Measurements from ENCODE around the gene TRIP13.

Gene TRIP13

DNA sequence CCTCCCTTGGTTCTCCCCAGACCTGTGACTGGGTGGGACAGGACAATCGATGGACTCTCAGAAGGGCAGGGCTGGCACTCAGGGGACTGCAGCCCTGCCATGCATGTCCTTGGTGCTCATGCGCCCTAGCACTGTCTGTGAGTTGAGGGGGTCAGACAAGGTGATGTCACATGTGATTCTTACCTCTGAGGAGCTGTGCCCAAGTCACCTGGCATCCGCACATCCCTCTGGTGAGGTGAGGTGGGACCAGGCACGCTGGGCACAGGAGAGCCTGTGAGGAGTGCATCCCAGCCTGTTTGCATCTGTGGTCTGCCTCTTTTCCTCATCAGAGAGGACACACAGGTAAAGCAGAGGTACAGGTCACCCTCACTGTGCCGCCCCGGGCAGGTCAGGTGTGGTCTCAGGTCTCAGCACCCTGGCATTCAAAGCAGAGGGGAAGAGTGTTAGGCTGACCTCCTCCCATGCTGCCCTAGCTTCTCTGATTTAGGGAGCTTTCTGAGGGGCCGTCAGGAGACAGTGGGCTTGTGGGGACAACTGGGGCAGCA, 14.8 kb downstream of the TRIP13 start:
- no peak overlapping the region for H3K4me3 ChIP-seq (ENCODE audit: low read depth, low read length)
- no peak overlapping the region for H2AFZ ChIP-seq
- H3K79me2 ChIP-seq: no peaks in the 10 kb centered on the region
- no peaks in the 10 kb centered on the region for H3K4me1 ChIP-seq
- H3K9me3 ChIP-seq (ENCODE audit: control insufficient read depth, low read length): no peaks in the 10 kb centered on the region
- H3K27ac ChIP-seq: no peak overlapping the region
- TF ChIP-seq, protein P1, sequence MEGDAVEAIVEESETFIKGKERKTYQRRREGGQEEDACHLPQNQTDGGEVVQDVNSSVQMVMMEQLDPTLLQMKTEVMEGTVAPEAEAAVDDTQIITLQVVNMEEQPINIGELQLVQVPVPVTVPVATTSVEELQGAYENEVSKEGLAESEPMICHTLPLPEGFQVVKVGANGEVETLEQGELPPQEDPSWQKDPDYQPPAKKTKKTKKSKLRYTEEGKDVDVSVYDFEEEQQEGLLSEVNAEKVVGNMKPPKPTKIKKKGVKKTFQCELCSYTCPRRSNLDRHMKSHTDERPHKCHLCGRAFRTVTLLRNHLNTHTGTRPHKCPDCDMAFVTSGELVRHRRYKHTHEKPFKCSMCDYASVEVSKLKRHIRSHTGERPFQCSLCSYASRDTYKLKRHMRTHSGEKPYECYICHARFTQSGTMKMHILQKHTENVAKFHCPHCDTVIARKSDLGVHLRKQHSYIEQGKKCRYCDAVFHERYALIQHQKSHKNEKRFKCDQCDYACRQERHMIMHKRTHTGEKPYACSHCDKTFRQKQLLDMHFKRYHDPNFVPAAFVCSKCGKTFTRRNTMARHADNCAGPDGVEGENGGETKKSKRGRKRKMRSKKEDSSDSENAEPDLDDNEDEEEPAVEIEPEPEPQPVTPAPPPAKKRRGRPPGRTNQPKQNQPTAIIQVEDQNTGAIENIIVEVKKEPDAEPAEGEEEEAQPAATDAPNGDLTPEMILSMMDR (IDR thresholded peaks at IDR 0.05): no peak
- H3K4me2 ChIP-seq (ENCODE audit: low read length): no peak overlapping the region
- no peaks in the 10 kb centered on the region for H3K36me3 ChIP-seq (ENCODE audit: control insufficient read depth, insufficient read depth, low read length)
- no peak overlapping the region for H3K9ac ChIP-seq
- no peaks in the 10 kb centered on the region for H3K27me3 ChIP-seq (ENCODE audit: control insufficient read depth, insufficient read depth, low read length)

DNA sequence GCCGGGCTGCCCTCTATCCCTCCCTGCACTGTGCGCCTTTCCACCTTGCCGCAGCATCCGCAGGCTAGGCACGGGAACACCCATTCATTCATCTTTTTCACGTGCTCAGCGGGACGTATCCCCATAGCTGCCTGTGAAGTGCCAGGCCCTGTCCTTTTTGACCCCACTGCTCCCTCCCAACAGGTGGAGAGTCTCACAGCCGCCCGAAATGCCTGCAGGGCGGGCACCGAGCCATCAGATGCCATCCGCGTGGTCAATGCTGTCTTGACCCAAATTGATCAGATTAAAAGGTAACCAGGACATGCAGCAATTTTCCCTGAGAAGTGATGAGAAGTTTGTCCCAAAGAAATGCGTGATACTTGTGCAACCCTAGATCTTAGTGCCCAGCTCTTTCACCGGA, 15.5 kb downstream of the TRIP13 start:
- Histone ChIP-seq H3K9ac (no peak overlapping the region), H3K9me3 (ENCODE audit: control insufficient read depth, low read length) (no peaks in the 10 kb centered on the region), H3K36me3 (ENCODE audit: control insufficient read depth, insufficient read depth, low read length) (no peaks in the 10 kb centered on the region), H3K4me2 (ENCODE audit: low read length) (no peak overlapping the region), H2AFZ (no peak overlapping the region), H3K27me3 (ENCODE audit: control insufficient read depth, insufficient read depth, low read length) (no peaks in the 10 kb centered on the region), H3K4me1 (no peaks in the 10 kb centered on the region), H3K4me3 (ENCODE audit: low read depth, low read length) (no peak overlapping the region), H3K27ac (no peak overlapping the region), H3K79me2 (no peaks in the 10 kb centered on the region)
- TF ChIP-seq, protein P1 (IDR thresholded peaks at IDR 0.05): no peak

DNA sequence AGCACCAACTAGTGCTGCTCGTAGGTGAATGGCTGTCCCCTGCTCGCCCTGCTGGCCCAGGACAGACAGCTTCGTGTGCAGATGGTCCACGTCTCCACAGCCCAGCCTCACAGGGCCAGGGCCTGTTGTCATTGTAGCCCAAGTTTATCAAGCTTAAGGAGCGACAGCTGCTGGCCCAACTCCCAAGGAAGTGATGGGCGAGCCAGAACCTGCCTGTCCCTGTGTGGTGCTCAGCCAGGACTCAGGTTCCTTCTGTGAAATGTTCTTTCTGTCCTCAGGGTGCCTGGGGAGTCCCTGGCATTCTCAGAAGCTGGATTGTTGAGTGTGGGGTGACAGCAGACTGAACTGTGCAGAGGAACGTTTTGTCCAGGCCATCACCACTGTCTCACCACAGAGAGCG, 16.4 kb downstream of the TRIP13 start:
- no peaks in the 10 kb centered on the region for H3K9me3 ChIP-seq (ENCODE audit: control insufficient read depth, low read length)
- H3K4me3 ChIP-seq (ENCODE audit: low read depth, low read length): no peak overlapping the region
- H3K4me2 ChIP-seq (ENCODE audit: low read length): no peak overlapping the region
- H2AFZ ChIP-seq: no peak overlapping the region
- H3K4me1 ChIP-seq: no peaks in the 10 kb centered on the region
- no peak overlapping the region for H3K27ac ChIP-seq
- no peaks in the 10 kb centered on the region for H3K79me2 ChIP-seq
- TF ChIP-seq, protein P1 (IDR thresholded peaks at IDR 0.05): no peak
- no peaks in the 10 kb centered on the region for H3K27me3 ChIP-seq (ENCODE audit: control insufficient read depth, insufficient read depth, low read length)
- H3K9ac ChIP-seq: no peak overlapping the region
- no peaks in the 10 kb centered on the region for H3K36me3 ChIP-seq (ENCODE audit: control insufficient read depth, insufficient read depth, low read length)

DNA sequence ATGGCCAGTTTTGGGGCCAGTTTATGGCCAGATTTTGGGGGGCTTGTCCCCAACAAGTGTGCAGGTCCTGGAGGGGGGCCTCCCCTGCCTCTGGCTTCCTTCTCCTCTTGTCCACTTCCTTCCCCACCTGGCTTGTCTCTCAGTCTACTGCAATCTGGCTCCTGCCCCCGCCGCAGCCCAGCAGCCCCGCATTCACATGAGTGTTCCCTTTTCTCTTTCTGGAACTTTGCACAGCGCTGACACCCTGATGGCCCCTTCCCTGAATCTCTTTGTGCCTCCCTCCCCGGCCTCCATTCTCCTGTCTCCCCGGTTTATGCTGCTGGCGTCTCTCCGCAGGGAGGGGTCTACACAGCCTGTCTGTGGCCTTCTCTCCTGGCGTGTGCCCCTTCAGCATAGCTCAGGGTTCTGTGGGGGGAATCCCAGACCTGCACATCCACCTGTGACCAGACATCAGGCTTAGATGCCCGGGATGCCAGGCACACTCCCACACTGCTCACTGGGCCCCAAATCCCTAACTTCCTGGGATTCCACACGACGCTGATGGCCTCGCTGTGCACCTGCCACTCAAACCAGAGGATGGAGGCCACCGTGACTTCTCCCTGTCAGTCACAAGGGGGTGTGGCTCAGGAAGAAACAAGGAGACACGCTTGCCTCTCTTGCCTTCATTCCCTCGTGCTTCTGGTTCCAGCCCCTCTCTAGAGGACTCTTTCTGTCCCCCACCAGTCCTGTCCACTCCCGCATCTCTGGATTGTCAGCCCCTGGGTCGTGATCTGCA, 17.5 kb downstream of the TRIP13 start:
- Histone ChIP-seq H3K4me1 (no peaks in the 10 kb centered on the region), H3K27ac (no peak overlapping the region), H3K36me3 (ENCODE audit: control insufficient read depth, insufficient read depth, low read length) (no peaks in the 10 kb centered on the region), H3K4me2 (ENCODE audit: low read length) (no peak overlapping the region), H3K27me3 (ENCODE audit: control insufficient read depth, insufficient read depth, low read length) (no peaks in the 10 kb centered on the region), H2AFZ (no peak overlapping the region), H3K9me3 (ENCODE audit: control insufficient read depth, low read length) (no peaks in the 10 kb centered on the region), H3K79me2 (no peaks in the 10 kb centered on the region), H3K4me3 (ENCODE audit: low read depth, low read length) (no peak overlapping the region), H3K9ac (no peak overlapping the region)
- TF ChIP-seq, protein P1 (IDR thresholded peaks at IDR 0.05): no peak

DNA sequence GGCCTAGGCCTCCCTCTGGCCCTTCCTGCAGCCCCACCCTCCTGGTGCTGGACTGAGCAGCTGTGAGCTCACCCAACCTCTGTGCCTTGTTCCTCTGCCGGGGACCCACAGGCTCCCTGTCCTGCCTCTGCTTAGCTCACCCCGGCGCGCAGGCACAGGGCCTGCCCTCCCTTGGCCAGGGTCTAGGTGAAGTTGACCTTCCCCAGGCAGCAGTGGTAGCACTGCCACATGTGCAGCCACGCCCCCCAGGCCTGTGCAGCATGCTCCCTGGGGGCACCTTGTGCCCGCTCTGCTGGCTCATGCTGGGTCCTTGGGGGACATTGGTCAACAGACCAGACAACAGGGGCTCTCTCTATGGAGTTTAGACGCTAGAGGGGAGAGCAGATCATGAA, 18.1 kb downstream of the TRIP13 start:
- Histone ChIP-seq H2AFZ (no peak overlapping the region), H3K27ac (no peak overlapping the region), H3K27me3 (ENCODE audit: control insufficient read depth, insufficient read depth, low read length) (no peaks in the 10 kb centered on the region), H3K4me1 (no peaks in the 10 kb centered on the region), H3K4me3 (ENCODE audit: low read depth, low read length) (no peak overlapping the region), H3K9ac (no peak overlapping the region), H3K79me2 (no peaks in the 10 kb centered on the region), H3K4me2 (ENCODE audit: low read length) (no peak overlapping the region), H3K9me3 (ENCODE audit: control insufficient read depth, low read length) (no peaks in the 10 kb centered on the region), H3K36me3 (ENCODE audit: control insufficient read depth, insufficient read depth, low read length) (no peaks in the 10 kb centered on the region)
- TF ChIP-seq, protein P1 (IDR thresholded peaks at IDR 0.05): no peak

Measured in parathyroid adenoma (tissue), 2 donors.